Osteocyte (in vitro differentiated cells): ENCODE measurements around the gene CDH26. TPM values are rescaled to one million over a fixed set of nuclear protein-coding genes. Genes with fewer than 3 reads are reported as not detected.

ENCODE experiments used
- DNase-seq: peaks from one replicate; pipeline ENCODE4 v3.0.0; 2021; ENCODE audit warnings: mixed read lengths; ENCODE audit not compliant: unreplicated experiment; ENCODE audit errors: extremely low spot score
- H3K27ac Mint-ChIP-seq: one replicate; pipeline ENCODE4 v1.8.0; 2021; ENCODE audit warnings: mild to moderate bottlenecking, mixed read lengths; ENCODE audit not compliant: unreplicated experiment
- H3K27me3 Mint-ChIP-seq: one replicate; pipeline ENCODE4 v1.8.0; 2021; ENCODE audit warnings: mixed read lengths; ENCODE audit not compliant: unreplicated experiment
- H3K36me3 Mint-ChIP-seq: one replicate; pipeline ENCODE4 v1.8.0; 2021; ENCODE audit warnings: mixed read lengths; ENCODE audit not compliant: unreplicated experiment
- H3K4me1 Mint-ChIP-seq: one replicate; pipeline ENCODE4 v1.8.0; 2021; ENCODE audit warnings: mixed read lengths; ENCODE audit not compliant: unreplicated experiment
- H3K4me3 Mint-ChIP-seq: one replicate; pipeline ENCODE4 v1.8.0; 2021; ENCODE audit warnings: mild to moderate bottlenecking, moderate library complexity, mixed read lengths; ENCODE audit not compliant: unreplicated experiment
- H3K9me3 Mint-ChIP-seq: one replicate; pipeline ENCODE4 v1.8.0; 2021; ENCODE audit warnings: mixed read lengths; ENCODE audit not compliant: unreplicated experiment
- total RNA-seq: library from RNA; stranded (reverse); gene quantifications from 2 replicates; pipeline ENCODE4 v1.2.1, GENCODE V29; 2021
- TF ChIP-seq, protein P1 (sequence below): fragments of 200-600 bp; sonication (generic); IDR thresholded peaks from 2 replicates; pipeline ENCODE4 v1.5.0; 2021; ENCODE audit warnings: antibody characterized with exemption, mild to moderate bottlenecking, moderate library complexity

Gene CDH26
- total RNA-seq, 1 donor from 2014 or later, result 0.46 TPM

DNA sequence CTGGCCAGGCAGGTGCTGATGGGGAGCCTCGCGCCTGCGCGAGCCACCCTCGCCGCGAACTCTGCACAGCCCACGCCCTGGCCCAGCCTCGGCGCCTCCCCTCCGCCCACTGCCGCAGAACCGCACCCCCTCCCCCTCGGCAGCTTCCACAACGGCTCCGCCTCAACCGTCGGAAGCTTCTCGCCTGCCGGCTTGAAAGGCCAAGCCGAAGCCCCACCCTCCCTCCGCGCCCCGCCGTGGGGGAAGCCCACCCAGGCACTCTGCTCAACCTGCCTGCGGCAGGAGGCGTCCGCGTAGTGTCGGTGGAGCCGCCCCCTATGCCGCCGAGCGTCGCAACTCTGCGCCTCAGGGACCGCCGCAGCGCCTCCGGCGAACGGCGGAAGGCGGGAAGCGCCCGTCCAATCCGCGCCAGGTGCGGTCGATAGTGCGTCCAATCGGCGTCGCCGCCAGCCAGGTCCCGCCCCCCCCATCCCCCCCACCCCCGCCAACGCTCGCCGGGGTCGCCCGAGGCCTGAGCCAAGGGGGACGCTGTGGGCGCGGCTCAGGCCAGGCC lies 24.9 kb upstream of the CDH26 start, which contains the start of gene SYCP2:
TSS of gene SYCP2 (minus strand) at position 342 of the 553 bp plus-strand sequence. CDS start 11,224 bp downstream, outside the sequence.
- peak within 1 kb of the TSS; percentile 74 for H3K4me3 Mint-ChIP-seq
- no peaks in the 10 kb centered on the region for H3K9me3 Mint-ChIP-seq
- H3K4me1 Mint-ChIP-seq, result peaks cover 28% of the 10 kb centered on the region
- peaks cover 3% of the 10 kb centered on the region for H3K36me3 Mint-ChIP-seq
- TF ChIP-seq, protein P1, sequence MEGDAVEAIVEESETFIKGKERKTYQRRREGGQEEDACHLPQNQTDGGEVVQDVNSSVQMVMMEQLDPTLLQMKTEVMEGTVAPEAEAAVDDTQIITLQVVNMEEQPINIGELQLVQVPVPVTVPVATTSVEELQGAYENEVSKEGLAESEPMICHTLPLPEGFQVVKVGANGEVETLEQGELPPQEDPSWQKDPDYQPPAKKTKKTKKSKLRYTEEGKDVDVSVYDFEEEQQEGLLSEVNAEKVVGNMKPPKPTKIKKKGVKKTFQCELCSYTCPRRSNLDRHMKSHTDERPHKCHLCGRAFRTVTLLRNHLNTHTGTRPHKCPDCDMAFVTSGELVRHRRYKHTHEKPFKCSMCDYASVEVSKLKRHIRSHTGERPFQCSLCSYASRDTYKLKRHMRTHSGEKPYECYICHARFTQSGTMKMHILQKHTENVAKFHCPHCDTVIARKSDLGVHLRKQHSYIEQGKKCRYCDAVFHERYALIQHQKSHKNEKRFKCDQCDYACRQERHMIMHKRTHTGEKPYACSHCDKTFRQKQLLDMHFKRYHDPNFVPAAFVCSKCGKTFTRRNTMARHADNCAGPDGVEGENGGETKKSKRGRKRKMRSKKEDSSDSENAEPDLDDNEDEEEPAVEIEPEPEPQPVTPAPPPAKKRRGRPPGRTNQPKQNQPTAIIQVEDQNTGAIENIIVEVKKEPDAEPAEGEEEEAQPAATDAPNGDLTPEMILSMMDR, result no peak
- no peak for DNase-seq
- H3K27me3 Mint-ChIP-seq, result no peaks in the 10 kb centered on the region
- H3K27ac Mint-ChIP-seq, result no peak within 1 kb of the TSS

DNA sequence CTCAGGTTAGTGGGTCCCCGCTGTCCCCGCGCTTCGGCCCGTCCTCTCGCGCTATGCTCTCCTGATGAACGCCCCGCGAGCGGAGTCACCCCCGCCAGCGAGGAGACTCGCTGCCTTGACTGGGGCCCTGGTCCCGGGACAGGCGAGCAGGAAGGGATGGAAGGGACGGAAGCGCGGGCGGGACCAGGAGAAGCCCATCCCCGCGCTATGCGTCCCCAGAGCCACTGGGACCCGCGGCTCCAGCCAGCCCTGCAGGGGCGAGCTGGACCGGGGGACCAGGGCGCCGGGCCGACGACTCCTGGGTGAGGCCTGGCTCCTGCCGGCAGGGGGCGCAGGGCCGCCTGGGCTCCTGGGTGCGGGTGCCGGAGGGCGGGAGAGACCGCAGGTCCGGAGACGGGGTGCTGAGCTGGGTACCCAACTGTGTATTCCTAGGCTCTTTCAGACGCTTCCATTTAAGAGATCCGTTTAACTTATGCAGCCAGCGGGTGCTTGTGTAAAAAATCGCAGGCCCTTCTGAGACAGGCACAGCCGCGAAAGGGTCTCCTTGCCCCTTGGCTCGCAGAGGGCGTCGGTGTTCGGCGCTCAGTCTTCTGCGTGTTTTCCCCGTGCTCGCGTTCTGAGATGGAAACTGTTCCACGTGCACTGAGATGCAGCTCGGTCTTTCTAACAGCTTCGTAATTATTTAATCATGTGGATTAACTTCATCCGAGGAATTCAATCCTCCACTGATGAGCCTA lies 24.2 kb upstream of the CDH26 start:
- peak; percentile 93 for DNase-seq
- H3K4me3 Mint-ChIP-seq, result peak overlapping the region; percentile 74
- no peaks in the 10 kb centered on the region for H3K27me3 Mint-ChIP-seq
- TF ChIP-seq, protein P1, result peak; percentile 98
- no peaks in the 10 kb centered on the region for H3K9me3 Mint-ChIP-seq
- H3K36me3 Mint-ChIP-seq, result peaks cover 3% of the 10 kb centered on the region
- peaks cover 34% of the 10 kb centered on the region for H3K4me1 Mint-ChIP-seq
- no peak overlapping the region for H3K27ac Mint-ChIP-seq

DNA sequence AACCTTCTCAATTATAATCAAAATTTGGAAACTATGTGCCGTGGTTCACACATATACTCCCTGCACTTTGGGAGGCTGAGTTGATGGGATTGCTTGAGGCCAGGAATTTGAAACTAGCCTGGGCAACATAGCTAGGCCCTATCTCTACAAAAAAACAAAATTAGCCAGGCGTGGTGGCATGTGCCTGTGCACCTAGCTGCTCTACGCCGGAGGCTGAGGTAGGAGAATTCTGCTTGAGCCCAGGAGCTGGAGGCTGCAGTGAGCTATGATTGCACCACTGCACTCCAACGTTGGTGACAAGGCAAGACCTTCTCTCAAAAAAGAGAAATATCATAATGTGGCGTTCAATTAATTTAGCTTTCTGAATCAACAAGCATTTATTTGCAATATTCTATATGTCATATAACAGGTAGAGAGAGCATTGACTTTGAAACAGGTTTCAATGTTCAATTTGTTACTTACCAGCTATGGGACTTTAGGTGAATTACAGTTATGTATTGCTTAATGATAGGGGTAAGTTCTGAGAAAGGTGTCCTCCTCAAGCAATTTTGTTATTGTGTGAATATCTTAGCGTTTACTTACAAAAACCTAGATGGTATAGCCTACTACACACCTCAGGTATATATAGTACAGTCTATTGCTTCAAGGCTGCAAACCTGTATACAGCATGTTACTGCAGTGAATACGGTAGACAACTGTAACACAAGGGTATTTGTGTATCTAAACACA lies 22.6 kb upstream of the CDH26 start:
- Mint-ChIP-seq H3K27me3 (no peaks in the 10 kb centered on the region), H3K36me3 (peaks cover 3% of the 10 kb centered on the region), H3K4me3 (no peak overlapping the region), H3K27ac (no peak overlapping the region), H3K4me1 (peaks cover 38% of the 10 kb centered on the region), H3K9me3 (no peaks in the 10 kb centered on the region)
- DNase-seq, result no peak
- TF ChIP-seq, protein P1, result no peak

DNA sequence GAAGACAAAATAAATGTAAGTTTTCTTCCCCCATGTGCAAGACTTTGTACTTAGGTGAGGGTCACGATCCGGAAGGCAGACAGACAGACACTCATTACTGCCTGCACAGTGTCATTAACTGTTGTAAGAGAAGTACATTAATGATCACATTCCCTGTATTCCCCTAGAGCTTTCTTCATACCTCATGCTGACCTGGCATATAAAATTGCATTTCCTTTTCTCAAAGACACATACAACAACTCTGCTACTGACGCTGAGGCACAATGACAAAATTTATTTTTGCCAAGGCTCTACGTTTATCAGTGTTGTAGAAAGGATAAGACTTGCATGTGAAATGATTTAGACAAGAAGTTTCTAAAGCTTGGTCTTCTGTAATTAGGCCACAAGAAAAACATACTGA lies 21.8 kb upstream of the CDH26 start:
- H3K36me3 Mint-ChIP-seq, result peaks cover 3% of the 10 kb centered on the region
- H3K27me3 Mint-ChIP-seq, result no peaks in the 10 kb centered on the region
- H3K4me3 Mint-ChIP-seq, result no peak overlapping the region
- no peaks in the 10 kb centered on the region for H3K9me3 Mint-ChIP-seq
- H3K4me1 Mint-ChIP-seq, result peaks cover 44% of the 10 kb centered on the region
- no peak for DNase-seq
- H3K27ac Mint-ChIP-seq, result no peak overlapping the region
- TF ChIP-seq, protein P1, result no peak

DNA sequence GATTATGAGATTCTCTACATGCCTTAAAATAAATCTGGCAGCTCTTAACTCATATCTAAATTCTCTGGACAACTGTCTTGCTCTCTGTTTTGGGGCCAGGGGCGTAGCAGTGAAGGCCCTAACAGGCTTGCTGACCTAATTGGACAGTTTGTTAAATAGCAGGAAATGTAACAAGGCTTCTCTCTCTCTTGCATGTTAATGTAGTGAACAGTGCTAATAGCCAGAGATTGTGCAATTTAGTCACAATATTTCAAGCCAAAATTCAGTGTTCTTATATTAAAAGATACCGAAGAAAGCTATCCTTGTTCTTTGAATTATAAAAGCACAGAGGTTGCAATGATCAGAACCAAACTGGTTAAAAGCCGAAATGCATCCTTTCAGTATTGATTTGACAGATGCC lies 21.1 kb upstream of the CDH26 start:
- H3K27ac Mint-ChIP-seq, result no peak overlapping the region
- DNase-seq, result no peak
- TF ChIP-seq, protein P1, result no peak
- peaks cover 42% of the 10 kb centered on the region for H3K4me1 Mint-ChIP-seq
- H3K36me3 Mint-ChIP-seq, result peaks cover 3% of the 10 kb centered on the region
- H3K4me3 Mint-ChIP-seq, result no peak overlapping the region
- H3K9me3 Mint-ChIP-seq, result no peaks in the 10 kb centered on the region
- no peaks in the 10 kb centered on the region for H3K27me3 Mint-ChIP-seq
